ENCODE measurements around the gene A3GALT2.

Gene A3GALT2

GRCh38 chr1:33288976-33289857 is 31.7 kb downstream of the A3GALT2 start:
- ChIA-PET POLR2A (no interaction called here), CTCF (interaction anchor here (0.9 to 1.3 kb wide), 3 partner anchors 8 to 16 kb away, joined by 3 to 4 read pairs (median 4); no protein-coding TSS in a partner anchor)
- TF ChIP-seq CTCF (IDR thresholded peaks at IDR 0.05; ENCODE audit: control extremely low read depth, extremely low read depth, low read depth, missing control alignments), result no peak
- DNase-seq (ENCODE audit: extremely low spot score), result no peak

GRCh38 chr1:33287317-33287716 is 33.6 kb downstream of the A3GALT2 start:
- CTCF ChIA-PET, result no interaction called here
- no peak for DNase-seq (ENCODE audit: extremely low spot score)
- no peak for TF ChIP-seq CTCF (IDR thresholded peaks at IDR 0.05; ENCODE audit: control extremely low read depth, extremely low read depth, low read depth, missing control alignments)
- POLR2A ChIA-PET, result no interaction called here

DNA sequence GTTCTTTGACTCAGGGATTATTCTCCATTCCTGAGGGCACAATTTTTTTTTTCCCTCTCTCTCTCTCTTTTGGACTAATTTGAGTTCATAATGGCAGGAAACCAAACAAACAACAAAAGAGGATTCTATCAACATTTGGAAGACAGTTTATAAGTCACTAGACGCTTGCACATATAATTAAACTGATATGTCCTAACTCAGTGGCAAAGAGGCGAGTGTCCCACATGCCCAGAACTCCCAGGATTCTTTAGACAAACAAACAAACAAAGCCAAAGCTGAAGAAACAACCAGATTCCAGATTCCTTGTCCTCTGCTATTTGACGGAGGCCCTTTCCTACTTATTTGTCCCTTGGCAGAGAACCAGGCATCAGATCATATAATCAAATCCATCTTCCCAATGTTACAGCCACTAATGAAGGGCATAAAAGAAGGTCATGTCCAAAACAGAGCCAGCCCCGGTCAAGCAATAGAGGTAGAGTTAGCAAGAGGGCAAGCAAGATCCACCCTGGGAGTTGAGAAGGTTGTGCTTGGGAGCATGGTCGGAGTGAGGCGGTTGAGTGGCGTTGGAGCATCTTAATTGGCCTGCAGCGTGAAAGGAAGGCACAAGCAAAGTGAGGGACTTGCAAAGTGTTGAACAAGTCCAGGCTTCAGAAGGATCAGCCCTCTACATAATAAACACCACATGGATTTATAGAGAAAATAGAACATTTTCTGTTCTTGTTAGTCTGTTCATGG is 34.3 kb downstream of the A3GALT2 start:
- POLR2A ChIA-PET, result no interaction called here
- TF ChIP-seq CTCF (IDR thresholded peaks at IDR 0.05; ENCODE audit: control extremely low read depth, extremely low read depth, low read depth, missing control alignments), result no peak
- DNase-seq (ENCODE audit: extremely low spot score), result no peak
- CTCF ChIA-PET, result interaction anchor here (0.9 kb wide), 1 partner anchor 9 kb away, joined by 3 read pairs; no protein-coding TSS in a partner anchor

DNA sequence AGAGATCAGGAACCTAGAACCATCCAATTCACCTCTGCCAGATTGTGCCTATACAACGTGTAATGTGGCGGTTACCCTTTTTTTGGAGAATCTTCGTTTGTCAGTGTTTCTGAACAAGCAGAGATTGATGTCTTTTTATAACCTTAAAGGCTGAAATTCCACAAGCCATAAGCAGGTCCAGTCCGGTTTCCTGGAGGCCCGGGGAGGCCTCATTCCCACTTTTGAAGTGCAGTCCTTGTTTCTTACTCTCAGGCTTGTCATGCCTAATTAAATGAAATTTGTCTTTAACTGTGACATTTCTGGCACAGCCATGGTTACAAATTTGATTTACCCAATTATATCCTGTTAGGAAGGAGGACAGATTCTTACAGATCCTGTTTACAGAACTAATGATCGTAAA is 36.8 kb downstream of the A3GALT2 start:
- ChIA-PET CTCF (interaction anchor here (2.2 kb wide), 1 partner anchor 11 kb away, joined by 11 read pairs; no protein-coding TSS in a partner anchor), POLR2A (no interaction called here)

GRCh38 chr1:33282791-33283190 is 38.1 kb downstream of the A3GALT2 start:
- no peak for TF ChIP-seq CTCF (IDR thresholded peaks at IDR 0.05; ENCODE audit: control extremely low read depth, extremely low read depth, low read depth, missing control alignments)
- POLR2A ChIA-PET, result no interaction called here
- DNase-seq (ENCODE audit: extremely low spot score), result no peak
- CTCF ChIA-PET, result interaction anchor here (3.4 kb wide), 1 partner anchor 12 kb away, joined by 17 read pairs; no protein-coding TSS in a partner anchor

More for the DNA sequence above, 36.8 kb downstream of the A3GALT2 start:
- no peak for TF ChIP-seq CTCF (IDR thresholded peaks at IDR 0.05; ENCODE audit: control extremely low read depth, extremely low read depth, low read depth, missing control alignments)
- no peak for DNase-seq (ENCODE audit: extremely low spot score)

DNA sequence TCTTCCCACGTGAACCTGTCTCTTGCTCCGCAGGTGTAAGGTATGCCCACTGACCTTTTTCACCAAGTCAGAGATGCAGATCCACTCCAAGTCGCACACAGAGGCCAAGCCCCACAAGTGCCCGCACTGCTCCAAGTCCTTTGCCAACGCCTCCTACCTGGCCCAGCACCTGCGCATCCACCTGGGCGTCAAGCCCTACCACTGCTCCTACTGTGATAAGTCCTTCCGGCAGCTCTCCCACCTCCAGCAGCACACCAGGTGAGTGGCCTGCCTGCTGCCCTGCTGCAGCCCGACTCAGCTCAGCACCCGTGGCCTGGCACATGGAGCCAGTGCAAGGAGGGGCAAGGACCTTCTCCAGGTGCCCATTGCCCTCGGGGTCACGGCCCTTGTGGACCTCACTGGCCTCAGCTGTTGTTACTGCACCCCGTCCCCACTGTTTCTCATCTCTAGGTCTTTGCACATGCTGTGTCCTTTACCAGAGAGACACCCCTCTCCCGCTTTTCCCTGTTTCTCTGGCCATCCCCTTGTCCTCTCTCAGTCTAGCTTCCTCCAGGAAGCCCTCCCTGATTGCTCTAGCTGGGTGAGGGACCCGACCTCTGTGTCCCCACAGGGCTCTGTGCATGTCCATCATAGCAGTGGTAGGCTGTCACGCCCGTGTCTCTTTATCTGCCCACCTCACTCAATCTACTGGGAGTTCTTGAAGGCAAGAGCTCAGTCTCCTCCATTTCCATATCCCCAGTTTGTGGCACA is 39.2 kb downstream of the A3GALT2 start:
- no peak for TF ChIP-seq CTCF (IDR thresholded peaks at IDR 0.05; ENCODE audit: control extremely low read depth, extremely low read depth, low read depth, missing control alignments)
- ChIA-PET POLR2A (no interaction called here), CTCF (interaction anchor here (3.4 kb wide), 1 partner anchor 13 kb away, joined by 17 read pairs; no protein-coding TSS in a partner anchor)
- no peak for DNase-seq (ENCODE audit: extremely low spot score)
